Measurements from ENCODE around the gene FAM221B.

- TF ChIP-seq CTCF (IDR thresholded peaks at IDR 0.05) (no peak), EP300 (IDR thresholded peaks at IDR 0.05) (no peak), POLR2AphosphoS5 (IDR thresholded peaks at IDR 0.05) (no peak)
Measured at GRCh38 chr9:35789541-35789940, 39.0 kb downstream of the FAM221B start.
